Skeletal muscle satellite cell (primary cell): ENCODE measurements around the gene SYT11.

ENCODE experiments used
- H3K27me3 ChIP-seq: 2 replicates; pipeline ENCODE4 v1.7.0; 2013; ENCODE audit warnings: low read length; ENCODE audit not compliant: control insufficient read depth, insufficient read depth
- H3K36me3 ChIP-seq: 2 replicates; pipeline ENCODE4 v1.7.0; 2013; ENCODE audit warnings: mild to moderate bottlenecking, control low read depth, low read length; ENCODE audit not compliant: insufficient read depth
- H3K4me1 ChIP-seq: 2 replicates; pipeline ENCODE4 v1.7.0; 2013; ENCODE audit warnings: low read length; ENCODE audit not compliant: control insufficient read depth, insufficient read depth
- H3K4me2 ChIP-seq: 2 replicates; pipeline ENCODE4 v1.7.0; 2013; ENCODE audit warnings: mild to moderate bottlenecking, low read length
- H3K4me3 ChIP-seq: 2 replicates; pipeline ENCODE4 v1.7.0; 2013; ENCODE audit warnings: low read length
- H3K9ac ChIP-seq: 2 replicates; pipeline ENCODE4 v1.7.0; 2013; ENCODE audit warnings: mild to moderate bottlenecking, low read depth, low read length, moderate library complexity
- H3K9me3 ChIP-seq: replicated peaks from 2 replicates; pipeline ENCODE4 v1.7.0; 2013; ENCODE audit warnings: mild to moderate bottlenecking, control low read depth, low read length

SYT11 gene

GRCh38 chr1:155867766-155868165 is 8.4 kb downstream of the SYT11 start:
- H3K27me3 ChIP-seq = no peaks in the 10 kb centered on the region
- no peak overlapping the region for H3K4me2 ChIP-seq
- H3K4me1 ChIP-seq = no peaks in the 10 kb centered on the region
- H3K4me3 ChIP-seq = no peak overlapping the region
- peaks cover 11% of the 10 kb centered on the region for H3K36me3 ChIP-seq
- no peaks in the 10 kb centered on the region for H3K9me3 ChIP-seq
- no peak overlapping the region for H3K9ac ChIP-seq

GRCh38 chr1:155871390-155871789 is 12.0 kb downstream of the SYT11 start:
- H3K4me2 ChIP-seq = no peak overlapping the region
- no peaks in the 10 kb centered on the region for H3K9me3 ChIP-seq
- peaks cover 11% of the 10 kb centered on the region for H3K36me3 ChIP-seq
- no peak overlapping the region for H3K9ac ChIP-seq
- H3K4me1 ChIP-seq = peaks cover 7% of the 10 kb centered on the region
- no peak overlapping the region for H3K4me3 ChIP-seq
- no peaks in the 10 kb centered on the region for H3K27me3 ChIP-seq

DNA sequence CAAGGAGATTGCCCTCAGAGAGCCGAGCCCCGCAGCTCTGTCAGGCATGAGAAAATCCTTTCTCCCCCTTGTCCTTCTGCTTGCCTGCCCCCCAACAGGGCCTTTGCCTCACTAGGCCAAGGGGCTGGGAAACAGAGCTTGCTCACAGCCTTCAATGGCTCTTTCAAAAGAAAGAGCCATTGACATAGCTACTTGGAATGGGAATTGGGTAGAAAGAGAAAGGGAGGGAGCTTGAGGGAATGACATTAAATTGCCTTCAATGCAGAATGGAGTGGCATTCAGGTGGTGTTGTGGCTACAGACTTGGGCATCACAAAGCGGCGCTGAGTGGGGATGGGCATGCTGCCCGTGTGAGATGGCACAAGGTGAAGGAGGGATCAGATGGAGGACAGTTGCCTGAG is 13.2 kb downstream of the SYT11 start:
- H3K4me3 ChIP-seq = no peak overlapping the region
- H3K27me3 ChIP-seq = no peaks in the 10 kb centered on the region
- H3K9ac ChIP-seq = no peak overlapping the region
- no peak overlapping the region for H3K4me2 ChIP-seq
- H3K9me3 ChIP-seq = no peaks in the 10 kb centered on the region
- H3K36me3 ChIP-seq = peaks cover 11% of the 10 kb centered on the region
- peaks cover 7% of the 10 kb centered on the region for H3K4me1 ChIP-seq

GRCh38 chr1:155873860-155874259 is 14.5 kb downstream of the SYT11 start:
- no peaks in the 10 kb centered on the region for H3K27me3 ChIP-seq
- no peak overlapping the region for H3K4me3 ChIP-seq
- no peaks in the 10 kb centered on the region for H3K9me3 ChIP-seq
- H3K4me1 ChIP-seq = peaks cover 7% of the 10 kb centered on the region
- no peak overlapping the region for H3K4me2 ChIP-seq
- peaks cover 11% of the 10 kb centered on the region for H3K36me3 ChIP-seq
- no peak overlapping the region for H3K9ac ChIP-seq

- Histone ChIP-seq H3K9me3 (no peaks in the 10 kb centered on the region), H3K27me3 (no peaks in the 10 kb centered on the region), H3K36me3 (peaks cover 12% of the 10 kb centered on the region), H3K4me3 (no peak overlapping the region), H3K4me1 (peaks cover 7% of the 10 kb centered on the region), H3K4me2 (no peak overlapping the region), H3K9ac (no peak overlapping the region)
These were observed 18.6 kb downstream of the SYT11 start for GRCh38 chr1:155877945-155878344.

- Histone ChIP-seq H3K4me3 (no peak overlapping the region), H3K36me3 (peaks cover 12% of the 10 kb centered on the region), H3K27me3 (no peaks in the 10 kb centered on the region), H3K4me2 (no peak overlapping the region), H3K9me3 (no peaks in the 10 kb centered on the region), H3K9ac (no peak overlapping the region), H3K4me1 (peaks cover 19% of the 10 kb centered on the region)
These were observed 20.9 kb downstream of the SYT11 start for GRCh38 chr1:155880251-155880650.

DNA sequence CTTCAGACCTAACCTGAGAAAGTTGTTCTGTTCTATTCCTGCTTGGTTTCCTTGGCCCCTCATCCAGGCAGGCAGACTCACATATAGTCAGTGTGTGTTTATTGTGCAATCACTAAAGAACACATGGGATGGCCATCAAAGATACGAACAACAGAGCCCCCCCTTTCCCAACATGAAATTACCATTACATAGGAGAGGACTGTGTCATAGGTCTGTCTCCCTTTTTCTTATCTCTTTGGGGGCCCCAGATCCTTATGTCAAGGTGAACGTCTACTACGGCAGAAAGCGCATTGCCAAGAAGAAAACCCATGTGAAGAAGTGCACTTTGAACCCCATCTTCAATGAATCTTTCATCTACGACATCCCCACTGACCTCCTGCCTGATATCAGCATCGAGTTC is 21.6 kb downstream of the SYT11 start:
- Histone ChIP-seq H3K36me3 (peaks cover 12% of the 10 kb centered on the region), H3K27me3 (no peaks in the 10 kb centered on the region), H3K9ac (no peak overlapping the region), H3K9me3 (no peaks in the 10 kb centered on the region), H3K4me1 (peaks cover 19% of the 10 kb centered on the region), H3K4me2 (no peak overlapping the region), H3K4me3 (no peak overlapping the region)

- Histone ChIP-seq H3K4me3 (no peak overlapping the region), H3K4me1 (peaks cover 19% of the 10 kb centered on the region), H3K9me3 (no peaks in the 10 kb centered on the region), H3K27me3 (no peaks in the 10 kb centered on the region), H3K36me3 (peaks cover 12% of the 10 kb centered on the region), H3K4me2 (no peak overlapping the region), H3K9ac (no peak overlapping the region)
These were observed 22.9 kb downstream of the SYT11 start for GRCh38 chr1:155882235-155882634.

DNA sequence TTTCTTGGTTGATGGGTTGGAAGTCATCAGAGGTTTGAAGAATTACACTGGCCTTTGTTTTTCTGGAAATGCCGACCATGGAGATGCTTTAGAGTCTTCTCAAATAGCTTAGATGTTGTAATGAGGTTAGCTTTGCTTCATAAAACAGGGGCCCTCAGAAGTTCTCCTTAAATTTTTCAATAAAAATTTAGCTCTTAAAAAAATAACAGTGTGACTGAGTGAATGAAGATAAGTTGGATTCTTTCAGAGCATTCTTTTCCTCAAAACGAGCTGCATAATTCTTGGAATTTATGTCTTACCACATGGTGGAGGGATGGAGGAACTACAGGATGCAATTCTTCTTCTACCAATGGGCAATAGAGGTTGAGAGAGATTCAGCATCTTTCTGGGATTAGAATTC is 23.4 kb downstream of the SYT11 start:
- no peaks in the 10 kb centered on the region for H3K27me3 ChIP-seq
- H3K9ac ChIP-seq = no peak overlapping the region
- H3K4me1 ChIP-seq = peaks cover 19% of the 10 kb centered on the region
- no peaks in the 10 kb centered on the region for H3K9me3 ChIP-seq
- no peak overlapping the region for H3K4me2 ChIP-seq
- H3K4me3 ChIP-seq = no peak overlapping the region
- H3K36me3 ChIP-seq = peaks cover 12% of the 10 kb centered on the region

- Histone ChIP-seq H3K4me1 (peaks cover 31% of the 10 kb centered on the region), H3K4me2 (no peak overlapping the region), H3K9ac (no peak overlapping the region), H3K9me3 (no peaks in the 10 kb centered on the region), H3K27me3 (no peaks in the 10 kb centered on the region), H3K36me3 (peaks cover 12% of the 10 kb centered on the region), H3K4me3 (no peak overlapping the region)
These were observed 24.9 kb downstream of the SYT11 start for GRCh38 chr1:155884031-155884960.

DNA sequence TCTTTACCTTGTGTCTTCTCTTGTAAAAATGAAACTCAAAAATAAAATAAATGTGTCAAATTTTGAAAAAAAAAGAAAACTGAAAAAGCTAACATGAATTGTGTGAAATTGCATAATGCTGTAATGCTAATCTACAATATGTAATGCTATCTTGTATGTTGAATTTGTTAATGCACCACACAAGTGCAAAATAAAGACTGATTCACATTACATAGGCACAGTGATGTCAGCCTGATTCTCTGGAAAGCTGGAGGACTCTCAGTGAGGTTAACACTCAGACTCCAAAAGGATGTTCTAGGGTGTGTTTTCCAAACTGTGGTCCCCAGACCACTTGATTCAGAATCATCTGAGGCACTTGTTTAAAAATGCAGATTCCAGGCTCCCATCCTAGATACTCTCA is 25.6 kb downstream of the SYT11 start:
- peaks cover 12% of the 10 kb centered on the region for H3K36me3 ChIP-seq
- no peak overlapping the region for H3K4me3 ChIP-seq
- H3K4me1 ChIP-seq = peaks cover 38% of the 10 kb centered on the region
- no peak overlapping the region for H3K4me2 ChIP-seq
- H3K9me3 ChIP-seq = no peaks in the 10 kb centered on the region
- H3K27me3 ChIP-seq = no peaks in the 10 kb centered on the region
- no peak overlapping the region for H3K9ac ChIP-seq

GRCh38 chr1:155888481-155888880 is 29.1 kb downstream of the SYT11 start:
- no peak overlapping the region for H3K9ac ChIP-seq
- H3K9me3 ChIP-seq = no peaks in the 10 kb centered on the region
- no peak overlapping the region for H3K4me2 ChIP-seq
- no peaks in the 10 kb centered on the region for H3K27me3 ChIP-seq
- no peak overlapping the region for H3K4me3 ChIP-seq
- peaks cover 53% of the 10 kb centered on the region for H3K4me1 ChIP-seq
- H3K36me3 ChIP-seq = no peaks in the 10 kb centered on the region
